Prostate gland (tissue), 2 donors: Measurements from ENCODE around the gene BICC1.

ENCODE experiments used
- POLR2A ChIP-seq: fragments of 450-650 bp; IDR thresholded peaks from one replicate; pipeline ENCODE4 v1.6.1; 2016; ENCODE audit warnings: antibody characterized with exemption, mild to moderate bottlenecking
- TF ChIP-seq, protein P1 (sequence below), 4 experiments: fragments of 200-600 bp in 2 of 4; fragments of 450-650 bp in 2 of 4; sonication (generic) in 2 of 4; IDR thresholded peaks; 1 replicate in 3 of 4; 2 replicates in 1 of 4; pipeline ENCODE4 v1.5.1; 2016 to 2019; ENCODE audit warnings: antibody characterized with exemption in 4 of 4, mild to moderate bottlenecking in 2 of 4, moderate library complexity in 2 of 4

DNA sequence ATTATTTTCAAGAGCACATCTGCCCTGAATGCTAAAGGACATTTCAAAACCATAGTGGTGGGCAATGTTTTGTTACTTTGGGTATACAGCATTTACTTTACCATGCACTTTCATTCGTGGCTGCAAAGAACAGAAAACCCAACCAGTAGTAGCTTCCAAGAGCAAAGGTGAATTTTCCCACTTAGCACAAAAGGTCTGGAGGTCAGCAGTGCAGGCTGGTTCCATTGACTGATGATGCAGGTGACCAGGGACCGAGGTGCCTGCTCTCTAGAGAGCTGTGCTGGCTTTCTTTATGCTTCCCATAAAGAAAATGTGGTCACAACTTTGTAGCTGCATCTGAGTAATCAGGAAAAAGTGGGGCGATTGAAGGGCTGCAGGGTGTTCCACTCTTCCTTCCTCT, 240.0 kb downstream of the BICC1 start:
- no peak for TF ChIP-seq POLR2A
- TF ChIP-seq, protein P1, sequence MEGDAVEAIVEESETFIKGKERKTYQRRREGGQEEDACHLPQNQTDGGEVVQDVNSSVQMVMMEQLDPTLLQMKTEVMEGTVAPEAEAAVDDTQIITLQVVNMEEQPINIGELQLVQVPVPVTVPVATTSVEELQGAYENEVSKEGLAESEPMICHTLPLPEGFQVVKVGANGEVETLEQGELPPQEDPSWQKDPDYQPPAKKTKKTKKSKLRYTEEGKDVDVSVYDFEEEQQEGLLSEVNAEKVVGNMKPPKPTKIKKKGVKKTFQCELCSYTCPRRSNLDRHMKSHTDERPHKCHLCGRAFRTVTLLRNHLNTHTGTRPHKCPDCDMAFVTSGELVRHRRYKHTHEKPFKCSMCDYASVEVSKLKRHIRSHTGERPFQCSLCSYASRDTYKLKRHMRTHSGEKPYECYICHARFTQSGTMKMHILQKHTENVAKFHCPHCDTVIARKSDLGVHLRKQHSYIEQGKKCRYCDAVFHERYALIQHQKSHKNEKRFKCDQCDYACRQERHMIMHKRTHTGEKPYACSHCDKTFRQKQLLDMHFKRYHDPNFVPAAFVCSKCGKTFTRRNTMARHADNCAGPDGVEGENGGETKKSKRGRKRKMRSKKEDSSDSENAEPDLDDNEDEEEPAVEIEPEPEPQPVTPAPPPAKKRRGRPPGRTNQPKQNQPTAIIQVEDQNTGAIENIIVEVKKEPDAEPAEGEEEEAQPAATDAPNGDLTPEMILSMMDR (IDR thresholded peaks at IDR 0.05): no peak
